HepG2 (cell line): ENCODE measurements around the gene DRC7. TPM values are rescaled to one million over a fixed set of nuclear protein-coding genes. Genes with fewer than 3 reads are reported as not detected.

ENCODE experiments used
- ATAC-seq: fragments of 200-7000 bp; cut with Tn5 transposase; 3 replicates; pipeline ENCODE4 v1.9.1; 2020; ENCODE audit warnings: mild to moderate bottlenecking, moderate library complexity
- BruUV-seq: library from RNA; stranded (reverse); fragments of 400-500 nt; replicated peaks from 2 replicates; lab custom pipeline; 2021; lab: Mats Ljungman, UMichigan
- CTCF ChIA-PET: fragments of 300-600 bp; formaldehyde crosslinking; extraction: SDS; loops from one replicate; lab custom pipeline; 2021; ENCODE audit warnings: low total read pairs, inconsistent platforms, low intra/inter-chr PET ratio; lab: Yijun Ruan, JAX
- POLR2A ChIA-PET: fragments of 350-600 bp; sonication (Branson Sonifier 250); formaldehyde crosslinking; loops from one replicate; lab custom pipeline; 2020; ENCODE audit warnings: antibody characterized with exemption, inconsistent platforms; lab: Yijun Ruan, JAX
- DNase-seq: peaks from one replicate; pipeline ENCODE4 v3.0.0-alpha.2; 2015; ENCODE audit warnings: low spot score
- FAIRE-seq: peaks from 3 replicates; lab custom pipeline; 2011; peaks lifted over from hg19 to GRCh38; lab: Jason Lieb, UNC
- H2AFZ ChIP-seq: one replicate; pipeline ENCODE4 v1.6.1; 2011; ENCODE audit warnings: low read length, inconsistent platforms
- H3K27ac ChIP-seq: fragments of 300-600 bp; 3 replicates; pipeline ENCODE4 v1.8.0; 2011; ENCODE audit warnings: mixed run types, mild to moderate bottlenecking, mixed read lengths, low read length, inconsistent platforms; ENCODE audit not compliant: insufficient read depth; ENCODE audit errors: extremely low read length
- H3K27me3 ChIP-seq, 2 experiments: fragments of 200-600 bp in 1 of 2; 2 replicates in 1 of 2; 3 replicates in 1 of 2; pipeline versions ENCODE4 v1.6.0 to v1.8.0; 2011; ENCODE audit warnings: low read length in 2 of 2, mild to moderate bottlenecking in 2 of 2, moderate library complexity in 2 of 2, inconsistent platforms in 1 of 2; ENCODE audit not compliant: insufficient read depth in 2 of 2, control insufficient read depth in 1 of 2
- H3K36me3 ChIP-seq, 2 experiments: fragments of 200-600 bp in 1 of 2; replicated peaks in 1 of 2; 2 replicates in 1 of 2; 3 replicates in 1 of 2; pipeline versions ENCODE4 v1.5.1 to v1.8.0; 2011; ENCODE audit warnings: low read length in 2 of 2, inconsistent platforms in 1 of 2; ENCODE audit not compliant: insufficient read depth in 2 of 2, control insufficient read depth in 1 of 2
- H3K4me1 ChIP-seq: 2 replicates; pipeline ENCODE4 v1.5.1; 2012; ENCODE audit warnings: low read length, inconsistent platforms; ENCODE audit not compliant: insufficient read depth
- H3K4me2 ChIP-seq: 2 replicates; pipeline ENCODE4 v1.6.0; 2011; ENCODE audit warnings: low read depth, low read length, inconsistent platforms
- H3K4me3 ChIP-seq, 3 experiments: fragments of 200-600 bp in 1 of 3; sonication (generic), shearing (Covaris generic) in 1 of 3; replicated peaks in 1 of 3; 2 replicates each; pipeline ENCODE4 v1.5.1; 2011 to 2016; ENCODE audit warnings: low read length in 3 of 3, inconsistent platforms in 2 of 3, low read depth in 2 of 3, mild to moderate bottlenecking in 2 of 3, control low read depth in 1 of 3, mixed read lengths in 1 of 3; ENCODE audit not compliant: insufficient read depth in 1 of 3
- H3K79me2 ChIP-seq: one replicate; pipeline ENCODE4 v1.6.1; 2011; ENCODE audit warnings: low read length, inconsistent platforms; ENCODE audit not compliant: insufficient read depth
- H3K9ac ChIP-seq: 2 replicates; pipeline ENCODE4 v1.6.0; 2011; ENCODE audit warnings: mild to moderate bottlenecking, low read depth, low read length, inconsistent platforms; ENCODE audit not compliant: insufficient read depth
- H3K9me3 ChIP-seq: 2 replicates; pipeline ENCODE4 v1.5.1; 2012; ENCODE audit warnings: mild to moderate bottlenecking, low read length
- H4K20me1 ChIP-seq: 2 replicates; pipeline ENCODE4 v1.6.0; 2011; ENCODE audit warnings: inconsistent platforms, mild to moderate bottlenecking, low read length, moderate library complexity; ENCODE audit not compliant: insufficient read depth
- ARNTL ChIP-seq: sonication (generic); formaldehyde crosslinking; IDR thresholded peaks from 2 replicates; pipeline ENCODE4 v1.4.0; 2020; ENCODE audit warnings: mild to moderate bottlenecking, missing genetic modification reagents
- ELF1 ChIP-seq: sonication (generic); formaldehyde crosslinking; IDR thresholded peaks from 2 replicates; pipeline ENCODE4 v1.4.0; 2020; ENCODE audit warnings: missing genetic modification reagents
- FOXA1 ChIP-seq, 2 experiments: fragments of 450-650 bp in 1 of 2; sonication (generic) in 1 of 2; formaldehyde crosslinking in 1 of 2; IDR thresholded peaks; 2 replicates each; pipeline versions ENCODE4 v1.4.0 to v1.6.1; 2016 to 2020; ENCODE audit warnings: missing genetic modification reagents in 1 of 2
- GABPB1 ChIP-seq: IDR thresholded peaks from 2 replicates; pipeline ENCODE4 v1.6.1; 2016; ENCODE audit warnings: mild to moderate bottlenecking, missing genetic modification reagents, moderate library complexity, missing compliant biosample characterization
- GTF3A ChIP-seq: sonication (generic); formaldehyde crosslinking; conservative IDR thresholded peaks from 2 replicates; pipeline ENCODE4 v1.4.0; 2020; ENCODE audit warnings: mild to moderate bottlenecking, missing genetic modification reagents
- HOXA5 ChIP-seq: sonication (generic); formaldehyde crosslinking; IDR thresholded peaks from 2 replicates; pipeline ENCODE4 v1.4.0; 2020; ENCODE audit warnings: missing genetic modification reagents
- KDM3A ChIP-seq: IDR thresholded peaks from 2 replicates; pipeline ENCODE4 v1.6.1; 2018; ENCODE audit warnings: low read depth, missing compliant biosample characterization
- MAF1 ChIP-seq: sonication (generic); formaldehyde crosslinking; IDR thresholded peaks from 2 replicates; pipeline ENCODE4 v1.5.0; 2020; ENCODE audit warnings: missing genetic modification reagents, borderline replicate concordance
- MXD4 ChIP-seq: IDR thresholded peaks from 2 replicates; pipeline ENCODE4 v1.6.1; 2016; ENCODE audit warnings: mild to moderate bottlenecking, missing biosample characterization, missing genetic modification reagents
- NKX3-1 ChIP-seq: sonication (generic); formaldehyde crosslinking; IDR thresholded peaks from 2 replicates; pipeline ENCODE4 v1.5.0; 2020; ENCODE audit warnings: missing genetic modification reagents
- PBX2 ChIP-seq: IDR thresholded peaks from 2 replicates; pipeline ENCODE4 v1.6.1; 2016; ENCODE audit warnings: control low read depth
- RAD51 ChIP-seq: fragments of 450-650 bp; IDR thresholded peaks from 2 replicates; pipeline ENCODE4 v1.6.1; 2016; ENCODE audit warnings: borderline replicate concordance
- RARA ChIP-seq: IDR thresholded peaks from 2 replicates; pipeline ENCODE4 v1.6.1; 2016; ENCODE audit warnings: missing genetic modification reagents, missing compliant biosample characterization
- SP1 ChIP-seq, 2 experiments: fragments of 450-650 bp in 1 of 2; sonication (generic) in 1 of 2; formaldehyde crosslinking in 1 of 2; IDR thresholded peaks; 2 replicates each; pipeline versions ENCODE4 v1.4.0 to v1.6.1; 2016 to 2020; ENCODE audit warnings: missing genetic modification reagents in 1 of 2
- SP4 ChIP-seq: sonication (generic); formaldehyde crosslinking; IDR thresholded peaks from 2 replicates; pipeline ENCODE4 v1.8.1; 2023; ENCODE audit warnings: mild to moderate bottlenecking, missing genetic modification reagents
- ZBTB7A ChIP-seq: sonication (generic); formaldehyde crosslinking; IDR thresholded peaks from 2 replicates; pipeline ENCODE4 v1.8.0; 2022; ENCODE audit warnings: mild to moderate bottlenecking, missing genetic modification reagents
- ZNF274 ChIP-seq: sonication (generic); formaldehyde crosslinking; IDR thresholded peaks from 2 replicates; pipeline ENCODE4 v1.5.1; 2020; ENCODE audit warnings: mild to moderate bottlenecking, missing genetic modification reagents
- ZNF451 ChIP-seq: sonication (generic); formaldehyde crosslinking; IDR thresholded peaks from 2 replicates; pipeline ENCODE4 v1.5.0; 2020; ENCODE audit warnings: mild to moderate bottlenecking, missing genetic modification reagents
- ZNF510 ChIP-seq: sonication (generic); formaldehyde crosslinking; IDR thresholded peaks from 2 replicates; pipeline ENCODE4 v1.4.0; 2020; ENCODE audit warnings: low read depth, mild to moderate bottlenecking, missing genetic modification reagents
- ZNF75D ChIP-seq: sonication (generic); formaldehyde crosslinking; IDR thresholded peaks from 2 replicates; pipeline ENCODE4 v1.8.1; 2023; ENCODE audit warnings: missing genetic modification reagents, mild to moderate bottlenecking, borderline replicate concordance
- ZNF761 ChIP-seq: sonication (generic); formaldehyde crosslinking; conservative IDR thresholded peaks from 2 replicates; pipeline ENCODE4 v1.4.0; 2020; ENCODE audit warnings: mild to moderate bottlenecking, missing genetic modification reagents
- ZSCAN30 ChIP-seq: sonication (generic); formaldehyde crosslinking; IDR thresholded peaks from 2 replicates; pipeline ENCODE4 v1.5.0; 2020; ENCODE audit warnings: mild to moderate bottlenecking, missing genetic modification reagents
- WGBS: methylation state at CpG from one replicate; pipeline ENCODE4 v1.1.6; 2017; ENCODE audit warnings: low lambda C conversion rate; 5-methylcytosine and 5-hydroxymethylcytosine counted together
- in situ Hi-C: cut with HindIII; loops from 2 replicates; pipeline ENCODE4 v1.10.0; 2017; ENCODE audit warnings: low pct_unique_long_range_greater_than_20kb; ENCODE audit not compliant: extremely low pct_ligation_motif_present
- intact Hi-C: fragments of 100-400 bp; cut with micrococcal nuclease; formaldehyde crosslinking; loops from one replicate; pipeline ENCODE4 v1.10.0; 2022; ENCODE audit not compliant: unreplicated experiment
- polyA plus RNA-seq, 8 experiments: library from polyadenylated mRNA; depleted of rRNA in 3 of 8; stranded (reverse) in 7 of 8; unstranded in 1 of 8; fragments of >200 nt; fragmentation: Illumina TruSeq in 4 of 8; extraction: Trizol in 4 of 8; gene quantifications; 2 replicates each; pipeline versions ENCODE4 v1.2.1 to v1.2.3, GENCODE V29; 2011 to 2016; ENCODE audit warnings: low read depth in 4 of 8, missing spikeins in 1 of 8, mixed read lengths in 1 of 8; ENCODE audit not compliant: insufficient read depth in 1 of 8
- total RNA-seq, 5 experiments: library from RNA; depleted of rRNA; stranded (reverse); fragments of >200 nt; fragmentation: Illumina TruSeq; extraction: Trizol; gene quantifications; 2 replicates each; pipeline ENCODE4 v1.2.3, GENCODE V29; 2016; ENCODE audit warnings: low read depth in 1 of 5
- TF ChIP-seq, protein P1 (sequence below): sonication (generic); formaldehyde crosslinking; conservative IDR thresholded peaks from 2 replicates; pipeline ENCODE4 v1.4.0; 2020; ENCODE audit warnings: mild to moderate bottlenecking, missing genetic modification reagents, moderate library complexity

DRC7 gene
- total and polyA plus RNA-seq, 2 of the 13 experiments (the other 11 are each of a cell fraction or from before 2014, with no cell fraction given) = 2.7 to 3.4 TPM

DNA sequence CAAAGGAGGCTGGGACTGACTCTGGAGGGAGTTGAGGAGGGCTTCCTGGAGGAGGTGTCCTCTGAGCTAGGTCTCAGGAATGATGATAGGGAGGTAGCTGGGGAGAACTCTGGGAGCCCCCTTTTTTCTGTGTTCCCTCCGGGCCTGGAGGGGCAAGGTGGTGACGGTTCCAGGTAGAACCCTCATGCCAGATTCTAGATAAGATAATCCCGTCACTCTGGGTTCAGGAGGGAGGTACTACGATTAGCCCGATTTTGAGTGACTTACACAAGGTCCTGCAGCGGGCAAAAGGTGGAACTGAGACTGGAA lies 45.2 kb upstream of the DRC7 start:
- ChIA-PET POLR2A (interaction anchor here (1.0 kb wide), 1 partner anchor 86 kb away, joined by 3 read pairs; the partner anchor contains the start of gene KATNB1), CTCF (interaction anchor here (0.6 to 12.3 kb wide), 28 partner anchors 9 to 351 kb away, joined by 3 to 571 read pairs (median 5); partner anchors contain the start of genes ADGRG3, KATNB1 and KIFC3)
- Histone ChIP-seq H4K20me1 (no peaks in the 10 kb centered on the region), H3K4me1 (peaks cover 23% of the 10 kb centered on the region), H2AFZ (no peak overlapping the region), H3K79me2 (no peaks in the 10 kb centered on the region), H3K4me2 (no peak overlapping the region), H3K27me3 (no peaks in the 10 kb centered on the region), H3K36me3 (no peaks in the 10 kb centered on the region), H3K9ac (no peak overlapping the region), H3K27ac (no peak overlapping the region), H3K4me3 (no peak overlapping the region), H3K9me3 (no peaks in the 10 kb centered on the region)
- WGBS = 64% methylated on average over 6 of the region's 6 CpGs
- ATAC-seq = no peak; the same call in 2 of the 3 replicates
- no peak for FAIRE-seq
- no TSS peak for BruUV-seq
- DNase-seq = no peak
- intact Hi-C loops (loop anchor here (1.0 kb wide), 6 partner anchors 45 to 86 kb away; partner anchors contain the start of genes DRC7 and KATNB1), in situ Hi-C loops (loop anchor here (5.0 kb wide), 1 partner anchor 47 kb away; no protein-coding TSS in a partner anchor)
- TF ChIP-seq ARNTL (CRISPR knock-in tag) (no peak), ZNF510 (CRISPR knock-in tag) (0 out of 2 replicates have a peak, but pooled peaks have one; percentile 7), RAD51 (no peak), FOXA1 (IDR thresholded peaks at IDR 0.05) (no peak), FOXA1 (CRISPR knock-in tag; IDR thresholded peaks at IDR 0.05) (no peak), ZNF75D (no peak), ZBTB7A (CRISPR knock-in tag) (no peak), GTF3A (CRISPR knock-in tag) (no peak), ZNF451 (no peak), SP4 (no peak), ZNF761 (0 out of 2 replicates have a peak, but pooled peaks have one; percentile 2), MXD4 (CRISPR knock-in tag) (no peak), ELF1 (CRISPR knock-in tag) (no peak), NKX3-1 (CRISPR knock-in tag) (no peak), HOXA5 (CRISPR knock-in tag) (peak; percentile 4; the same call in 1 of the 2 replicates), MAF1 (CRISPR knock-in tag) (0 out of 2 replicates have a peak, but pooled peaks have one; percentile 2), PBX2 (CRISPR knock-in tag) (no peak), GABPB1 (no peak), ZSCAN30 (CRISPR knock-in tag) (0 out of 2 replicates have a peak, but pooled peaks have one; percentile 34), RARA (no peak), KDM3A (CRISPR knock-in tag) (0 out of 2 replicates have a peak, but pooled peaks have one; percentile 6), ZNF274 (CRISPR knock-in tag) (0 out of 2 replicates have a peak, but pooled peaks have one; percentile 2), SP1 (IDR thresholded peaks at IDR 0.05) (no peak), SP1 (CRISPR knock-in tag; IDR thresholded peaks at IDR 0.05) (no peak; the same call in 1 of the 2 replicates)
- TF ChIP-seq, protein P1, sequence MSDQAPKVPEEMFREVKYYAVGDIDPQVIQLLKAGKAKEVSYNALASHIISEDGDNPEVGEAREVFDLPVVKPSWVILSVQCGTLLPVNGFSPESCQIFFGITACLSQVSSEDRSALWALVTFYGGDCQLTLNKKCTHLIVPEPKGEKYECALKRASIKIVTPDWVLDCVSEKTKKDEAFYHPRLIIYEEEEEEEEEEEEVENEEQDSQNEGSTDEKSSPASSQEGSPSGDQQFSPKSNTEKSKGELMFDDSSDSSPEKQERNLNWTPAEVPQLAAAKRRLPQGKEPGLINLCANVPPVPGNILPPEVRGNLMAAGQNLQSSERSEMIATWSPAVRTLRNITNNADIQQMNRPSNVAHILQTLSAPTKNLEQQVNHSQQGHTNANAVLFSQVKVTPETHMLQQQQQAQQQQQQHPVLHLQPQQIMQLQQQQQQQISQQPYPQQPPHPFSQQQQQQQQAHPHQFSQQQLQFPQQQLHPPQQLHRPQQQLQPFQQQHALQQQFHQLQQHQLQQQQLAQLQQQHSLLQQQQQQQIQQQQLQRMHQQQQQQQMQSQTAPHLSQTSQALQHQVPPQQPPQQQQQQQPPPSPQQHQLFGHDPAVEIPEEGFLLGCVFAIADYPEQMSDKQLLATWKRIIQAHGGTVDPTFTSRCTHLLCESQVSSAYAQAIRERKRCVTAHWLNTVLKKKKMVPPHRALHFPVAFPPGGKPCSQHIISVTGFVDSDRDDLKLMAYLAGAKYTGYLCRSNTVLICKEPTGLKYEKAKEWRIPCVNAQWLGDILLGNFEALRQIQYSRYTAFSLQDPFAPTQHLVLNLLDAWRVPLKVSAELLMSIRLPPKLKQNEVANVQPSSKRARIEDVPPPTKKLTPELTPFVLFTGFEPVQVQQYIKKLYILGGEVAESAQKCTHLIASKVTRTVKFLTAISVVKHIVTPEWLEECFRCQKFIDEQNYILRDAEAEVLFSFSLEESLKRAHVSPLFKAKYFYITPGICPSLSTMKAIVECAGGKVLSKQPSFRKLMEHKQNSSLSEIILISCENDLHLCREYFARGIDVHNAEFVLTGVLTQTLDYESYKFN (CRISPR knock-in tag) = no peak
